ENCODE data around the gene BCAR3.

Gene BCAR3

DNA sequence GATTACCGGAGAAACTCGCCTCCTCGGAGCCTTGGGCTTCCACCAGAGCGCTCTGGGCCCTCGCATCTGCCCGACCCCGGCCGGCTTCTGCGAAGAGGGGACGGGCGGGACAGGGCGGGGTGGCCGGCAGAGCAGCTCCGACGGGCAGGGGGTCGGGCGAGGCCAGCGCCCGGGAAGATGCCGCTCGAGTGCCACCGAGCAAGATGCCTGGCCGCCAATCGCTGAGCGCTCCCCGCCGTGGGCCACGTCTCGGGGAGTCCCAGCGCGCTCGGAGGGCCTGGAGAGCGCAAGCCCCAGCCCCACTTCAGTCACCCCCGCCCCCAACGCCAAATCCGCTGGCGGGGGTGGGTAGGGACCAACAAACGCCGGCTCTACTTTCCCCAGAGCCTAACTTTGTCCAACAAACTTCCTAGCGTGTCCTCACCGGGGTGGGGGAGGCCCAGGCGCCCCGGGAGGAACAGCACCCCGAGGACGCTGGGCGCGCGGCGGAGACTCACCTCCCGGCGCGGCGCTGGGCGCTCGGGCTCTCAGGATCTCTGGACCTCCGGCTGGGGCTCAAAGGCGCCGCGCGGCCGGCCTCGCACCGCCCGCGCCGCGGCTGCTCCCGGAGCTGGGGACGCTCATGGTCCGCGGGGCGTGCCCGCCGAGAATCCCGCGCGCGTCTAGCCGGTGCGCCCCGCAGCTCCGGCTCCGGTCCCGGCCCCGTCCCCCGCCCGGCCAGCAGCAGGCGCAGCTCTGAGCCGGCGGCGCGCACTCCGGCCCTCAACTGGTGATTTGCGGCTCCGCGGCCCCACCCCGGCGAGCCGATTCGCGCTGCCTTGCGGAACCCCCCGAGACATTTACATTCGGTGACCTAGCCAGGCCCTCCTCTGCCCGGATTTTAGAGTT, at the start of gene BCAR3:
TSS of gene BCAR3 (minus strand) at position 737 of the 888 bp plus-strand sequence. CDS start 6,907 bp downstream, outside the sequence.
- TF ChIP-seq JUND (IDR thresholded peaks at IDR 0.05; ENCODE audit: low read depth), result no peak
- peak; percentile 64 to 81 for DNase-seq (ENCODE audit: low read depth in 1 of 2, low spot score in 1 of 2)
- in situ Hi-C loops (cut with HindIII; ENCODE audit: low pct_unique_long_range_greater_than_20kb, low sequenced_read_pairs), result no loop called here

DNA sequence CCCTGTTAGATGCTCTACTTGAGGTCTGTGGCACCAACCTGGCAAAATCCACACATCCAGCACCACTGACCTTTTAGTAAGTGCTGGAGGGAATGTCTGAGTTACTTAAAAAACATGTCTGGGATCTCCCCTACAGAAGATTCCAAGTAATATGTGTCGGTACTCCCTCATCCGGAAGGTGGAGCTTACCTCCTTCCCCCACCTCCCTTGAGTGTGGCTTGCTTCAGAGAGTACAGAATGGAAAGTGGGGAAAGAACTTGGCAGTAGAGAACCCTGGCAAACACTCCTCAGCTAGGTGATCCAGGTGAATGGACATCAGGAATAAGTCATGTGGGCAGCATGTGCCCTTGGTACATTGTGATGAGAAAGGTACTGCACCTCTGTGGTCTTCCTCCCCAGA, 49.0 kb upstream of the BCAR3 start:
- no peak for DNase-seq (ENCODE audit: low read depth in 1 of 2, low spot score in 1 of 2)
- in situ Hi-C loops (cut with HindIII; ENCODE audit: low pct_unique_long_range_greater_than_20kb, low sequenced_read_pairs), result no loop called here
- TF ChIP-seq JUND (IDR thresholded peaks at IDR 0.05; ENCODE audit: low read depth), result no peak

DNA sequence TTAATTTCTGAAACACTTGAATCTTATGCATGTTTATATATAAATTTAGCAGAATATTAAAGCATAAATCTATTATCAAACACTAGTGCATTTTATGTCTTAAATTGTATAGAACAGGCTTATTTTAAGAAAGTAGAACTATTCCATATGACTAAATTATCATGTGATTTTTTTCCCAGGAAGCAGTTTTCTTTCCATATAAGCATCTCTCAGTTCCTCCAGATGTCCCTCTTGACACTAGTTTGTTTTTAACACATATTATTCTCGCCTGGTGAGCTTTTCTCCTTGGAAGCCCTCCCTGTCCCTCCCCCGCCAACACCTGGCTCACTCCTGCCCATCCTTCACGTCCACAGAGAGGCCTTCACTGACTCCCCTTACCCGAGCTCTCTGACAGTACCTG, 48.3 kb upstream of the BCAR3 start:
- TF ChIP-seq JUND (IDR thresholded peaks at IDR 0.05; ENCODE audit: low read depth), result no peak
- in situ Hi-C loops (cut with HindIII; ENCODE audit: low pct_unique_long_range_greater_than_20kb, low sequenced_read_pairs), result no loop called here
- no peak for DNase-seq (ENCODE audit: low read depth in 1 of 2, low spot score in 1 of 2)

DNA sequence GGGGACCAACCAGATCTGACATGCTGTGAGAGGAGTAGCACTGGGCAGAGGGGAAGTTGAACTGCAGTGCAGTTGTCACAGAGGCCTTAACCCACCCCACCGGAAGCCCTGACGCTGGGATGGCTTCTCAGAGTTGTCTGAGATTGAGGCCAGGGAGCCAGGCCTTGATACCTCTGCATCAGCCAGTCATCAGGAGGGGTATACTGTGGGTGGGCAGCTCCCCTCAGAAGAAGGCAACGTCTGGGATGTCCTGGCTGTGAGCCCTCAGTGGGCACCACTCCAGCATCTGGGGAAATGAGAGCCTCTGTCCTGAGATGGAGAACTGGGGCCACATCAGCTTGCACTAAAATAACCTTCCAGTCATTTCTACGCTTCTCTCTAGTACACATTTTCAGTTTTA, 47.9 kb upstream of the BCAR3 start:
- no peak for DNase-seq (ENCODE audit: low read depth in 1 of 2, low spot score in 1 of 2)
- in situ Hi-C loops (cut with HindIII; ENCODE audit: low pct_unique_long_range_greater_than_20kb, low sequenced_read_pairs), result no loop called here
- no peak for TF ChIP-seq JUND (IDR thresholded peaks at IDR 0.05; ENCODE audit: low read depth)

- TF ChIP-seq JUND (IDR thresholded peaks at IDR 0.05; ENCODE audit: low read depth), result no peak
- no peak for DNase-seq (ENCODE audit: low read depth in 1 of 2, low spot score in 1 of 2)
- in situ Hi-C loops (cut with HindIII; ENCODE audit: low pct_unique_long_range_greater_than_20kb, low sequenced_read_pairs), result no loop called here
Measured at GRCh38 chr1:93728480-93729131, 47.0 kb upstream of the BCAR3 start.

- no peak for DNase-seq (ENCODE audit: low read depth in 1 of 2, low spot score in 1 of 2)
- in situ Hi-C loops (cut with HindIII; ENCODE audit: low pct_unique_long_range_greater_than_20kb, low sequenced_read_pairs), result no loop called here
- TF ChIP-seq JUND (IDR thresholded peaks at IDR 0.05; ENCODE audit: low read depth), result no peak
Measured at GRCh38 chr1:93723733-93724270, 42.2 kb upstream of the BCAR3 start.

DNA sequence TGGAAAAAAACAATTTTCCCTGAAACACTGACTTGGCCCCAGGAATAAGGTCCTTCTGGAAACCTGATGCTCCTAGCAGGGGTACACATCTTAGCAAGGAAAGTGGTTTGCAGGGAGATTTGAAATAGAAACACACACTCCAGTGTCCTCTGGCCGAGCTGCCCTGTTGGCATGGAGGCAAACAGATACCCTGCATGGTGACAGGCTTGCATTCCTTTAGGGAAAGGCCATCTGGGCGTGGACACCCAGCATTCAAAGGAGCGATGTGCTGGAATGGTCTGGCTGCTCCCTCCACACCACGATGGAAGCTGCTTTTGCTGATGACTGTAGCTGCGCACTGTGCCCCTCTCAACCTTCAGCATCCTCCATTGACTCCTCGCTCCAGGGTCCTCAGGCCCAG, 41.5 kb upstream of the BCAR3 start:
- in situ Hi-C loops (cut with HindIII; ENCODE audit: low pct_unique_long_range_greater_than_20kb, low sequenced_read_pairs), result no loop called here
- no peak for DNase-seq (ENCODE audit: low read depth in 1 of 2, low spot score in 1 of 2)
- TF ChIP-seq JUND (IDR thresholded peaks at IDR 0.05; ENCODE audit: low read depth), result no peak

- no peak for TF ChIP-seq JUND (IDR thresholded peaks at IDR 0.05; ENCODE audit: low read depth)
- in situ Hi-C loops (cut with HindIII; ENCODE audit: low pct_unique_long_range_greater_than_20kb, low sequenced_read_pairs), result no loop called here
- no peak for DNase-seq (ENCODE audit: low read depth in 1 of 2, low spot score in 1 of 2)
Measured at GRCh38 chr1:93722081-93723031, 40.7 kb upstream of the BCAR3 start.

DNA sequence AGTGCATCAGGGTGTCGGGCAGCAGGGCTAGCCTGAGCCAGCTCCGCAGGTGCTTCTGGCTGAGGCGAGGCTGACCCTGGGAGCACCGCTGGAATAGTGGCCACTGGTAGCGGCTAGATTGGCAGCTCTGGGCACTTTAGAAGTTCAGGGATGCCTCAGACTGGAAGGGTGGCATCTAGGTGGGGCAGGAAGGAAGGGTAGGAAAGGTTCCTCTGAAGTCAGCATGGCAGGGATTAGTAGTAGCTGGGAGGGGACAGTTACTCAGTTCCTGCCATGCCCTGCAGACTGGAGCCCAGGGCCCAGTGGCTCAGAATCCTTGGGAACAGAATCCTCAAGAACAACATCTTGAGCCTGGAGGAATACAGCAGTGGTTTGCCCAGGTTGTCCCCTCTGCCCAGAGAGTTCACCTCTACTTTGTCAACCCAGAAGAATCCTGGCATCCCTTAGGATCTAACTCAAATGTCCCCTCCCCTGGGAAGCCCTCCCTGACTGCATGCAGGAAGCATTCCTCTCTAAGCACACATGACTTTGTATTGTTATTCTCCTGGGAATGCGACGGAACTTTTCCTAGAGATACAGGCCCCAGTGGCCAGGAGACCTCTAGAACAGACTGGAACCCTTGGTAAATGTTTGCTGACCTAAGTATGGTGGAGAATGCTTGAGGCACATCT, 39.5 kb upstream of the BCAR3 start:
- no peak for TF ChIP-seq JUND (IDR thresholded peaks at IDR 0.05; ENCODE audit: low read depth)
- DNase-seq (ENCODE audit: low read depth in 1 of 2, low spot score in 1 of 2), result no peak
- in situ Hi-C loops (cut with HindIII; ENCODE audit: low pct_unique_long_range_greater_than_20kb, low sequenced_read_pairs), result no loop called here

- in situ Hi-C loops (cut with HindIII; ENCODE audit: low pct_unique_long_range_greater_than_20kb, low sequenced_read_pairs), result no loop called here
Measured at GRCh38 chr1:93717640-93718039, 36.0 kb upstream of the BCAR3 start.

DNA sequence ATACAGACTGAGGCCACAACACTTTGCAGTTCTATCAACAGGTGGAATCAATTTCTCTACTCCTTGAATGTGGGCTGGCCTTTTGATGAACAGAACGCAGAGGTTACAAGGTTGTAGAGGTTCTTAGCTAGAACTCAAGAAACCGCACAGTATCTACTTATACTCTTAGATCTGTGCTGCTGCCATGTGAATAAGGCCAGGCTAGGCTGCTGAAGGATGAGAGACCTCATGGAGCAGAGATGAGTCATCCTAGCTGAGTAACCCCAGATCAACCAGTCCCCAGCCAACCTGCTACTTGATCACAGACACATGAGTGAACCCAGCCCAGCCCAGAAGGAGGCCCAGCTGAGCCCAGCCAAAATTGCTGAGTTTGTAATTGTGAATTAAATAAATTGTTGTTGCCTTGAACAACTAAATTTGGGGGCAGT, 35.3 kb upstream of the BCAR3 start:
- in situ Hi-C loops (cut with HindIII; ENCODE audit: low pct_unique_long_range_greater_than_20kb, low sequenced_read_pairs), result no loop called here
- DNase-seq (ENCODE audit: low read depth in 1 of 2, low spot score in 1 of 2), result no peak
- no peak for TF ChIP-seq JUND (IDR thresholded peaks at IDR 0.05; ENCODE audit: low read depth)

More at GRCh38 chr1:93717640-93718039, 36.0 kb upstream of the BCAR3 start:
- DNase-seq (ENCODE audit: low read depth in 1 of 2, low spot score in 1 of 2), result no peak
- no peak for TF ChIP-seq JUND (IDR thresholded peaks at IDR 0.05; ENCODE audit: low read depth)

DNA sequence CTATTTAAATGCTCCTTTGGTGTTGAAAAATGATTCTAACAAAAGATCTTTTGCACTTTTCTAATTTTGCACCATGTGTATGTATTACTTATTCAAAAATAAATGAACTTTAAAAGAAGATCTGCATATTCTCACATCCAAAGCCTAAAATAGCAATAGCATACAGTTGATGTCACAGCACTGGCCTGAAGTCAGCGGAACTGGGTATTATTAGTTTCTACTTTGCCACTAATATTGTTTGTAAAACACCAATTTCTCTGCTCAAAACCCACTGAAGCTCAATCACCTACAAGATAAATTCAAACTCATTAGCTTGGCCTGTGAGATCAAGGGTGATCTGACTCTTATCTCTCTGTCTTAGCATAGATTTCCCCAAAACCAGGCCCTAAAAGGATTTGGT, 34.5 kb upstream of the BCAR3 start:
- TF ChIP-seq JUND (IDR thresholded peaks at IDR 0.05; ENCODE audit: low read depth), result no peak
- in situ Hi-C loops (cut with HindIII; ENCODE audit: low pct_unique_long_range_greater_than_20kb, low sequenced_read_pairs), result no loop called here

More for the DNA sequence above, 34.5 kb upstream of the BCAR3 start:
- DNase-seq (ENCODE audit: low read depth in 1 of 2, low spot score in 1 of 2), result no peak

All from T47D (cell line).